ENCODE measurements around the gene TPRX2.
"Not testable (repeated sequence)": the region's sequence is repeated elsewhere in the genome, so short reads cannot be mapped to it uniquely, and the experiment has no call there.

Gene TPRX2

GRCh38 chr19:47858646-47859285 lies at the start of gene TPRX2:
TSS of gene TPRX2 (plus strand) at chr19:47859235. CDS start at chr19:47859247, 12 bp downstream.
- not testable (repeated sequence) for DNase-seq

GRCh38 chr19:47813304-47813994 lies 45.6 kb upstream of the TPRX2 start:
- no peak for DNase-seq

- no peak for DNase-seq
Measured at GRCh38 chr19:47813995-47814328, 45.1 kb upstream of the TPRX2 start.

GRCh38 chr19:47816270-47816669 lies 42.8 kb upstream of the TPRX2 start:
- not testable (repeated sequence) for DNase-seq

- DNase-seq, result not testable (repeated sequence)
Measured at GRCh38 chr19:47818221-47818620, 40.8 kb upstream of the TPRX2 start.

GRCh38 chr19:47819858-47820257 lies 39.2 kb upstream of the TPRX2 start:
- DNase-seq, result no peak

GRCh38 chr19:47820410-47820809 lies 38.6 kb upstream of the TPRX2 start:
- DNase-seq, result no peak

GRCh38 chr19:47821460-47822020 lies 37.5 kb upstream of the TPRX2 start, which contains the start of gene CRX:
TSS of gene CRX (plus strand) at chr19:47821937. CDS start at chr19:47834444, 12,507 bp downstream.
- DNase-seq, result no peak

- no peak for DNase-seq
Measured at GRCh38 chr19:47824396-47824795, 34.6 kb upstream of the TPRX2 start.

GRCh38 chr19:47826800-47827199 lies 32.2 kb upstream of the TPRX2 start:
- no peak for DNase-seq

GRCh38 chr19:47832723-47833122 lies 26.3 kb upstream of the TPRX2 start:
- DNase-seq, result no peak

- no peak for DNase-seq
Measured at GRCh38 chr19:47836038-47836437, 23.0 kb upstream of the TPRX2 start.

GRCh38 chr19:47839411-47839810 lies 19.6 kb upstream of the TPRX2 start:
- no peak for DNase-seq

GRCh38 chr19:47839913-47840312 lies 19.1 kb upstream of the TPRX2 start:
- DNase-seq, result no peak

- no peak for DNase-seq
Measured at GRCh38 chr19:47842941-47843340, 16.1 kb upstream of the TPRX2 start.

- no peak for DNase-seq
Measured at GRCh38 chr19:47848425-47848822, 10.6 kb upstream of the TPRX2 start.

- no peak for DNase-seq
Measured at GRCh38 chr19:47848823-47849473, 10.1 kb upstream of the TPRX2 start.

GRCh38 chr19:47853003-47853402 lies 6.0 kb upstream of the TPRX2 start:
- no peak for DNase-seq

- no peak for DNase-seq
Measured at GRCh38 chr19:47854459-47854858, 4.6 kb upstream of the TPRX2 start.

- not testable (repeated sequence) for DNase-seq
Measured at GRCh38 chr19:47858231-47858630, 804 bp upstream of the TPRX2 start.

- DNase-seq, result not testable (repeated sequence)
Measured at GRCh38 chr19:47859838-47860237, 803 bp downstream of the TPRX2 start.

GRCh38 chr19:47860602-47861297 lies 1.7 kb downstream of the TPRX2 start:
- DNase-seq, result no peak

GRCh38 chr19:47861630-47862029 lies 2.6 kb downstream of the TPRX2 start:
- no peak for DNase-seq

All from SIG-M5 (cell line).